SU-DHL-6 (cell line): ENCODE results near the gene MTPN.

Source experiments
- H2AFZ ChIP-seq: fragments of 200-600 bp; sonication (generic); 2 replicates; pipeline ENCODE4 v1.6.1; 2014; ENCODE audit warnings: low read depth, mild to moderate bottlenecking, moderate library complexity, mixed read lengths, antibody characterized with exemption, low read length; ENCODE audit not compliant: severe bottlenecking
- H3F3A ChIP-seq: fragments of 200-600 bp; shearing (Covaris generic); 2 replicates; pipeline ENCODE4 v1.6.0; 2016; ENCODE audit warnings: antibody characterized with exemption, mild to moderate bottlenecking; ENCODE audit not compliant: insufficient read depth
- H3K27ac ChIP-seq: fragments of 200-600 bp; sonication (generic); 2 replicates; pipeline ENCODE4 v1.5.1; 2016; ENCODE audit warnings: low read depth, mild to moderate bottlenecking, low read length, moderate library complexity, mixed read lengths
- H3K27me3 ChIP-seq: fragments of 200-600 bp; sonication (generic), shearing (Covaris generic); 2 replicates; pipeline ENCODE4 v1.6.0; 2014; ENCODE audit warnings: mild to moderate bottlenecking, low read length
- H3K36me3 ChIP-seq: fragments of 200-600 bp; sonication (generic); 2 replicates; pipeline ENCODE4 v1.6.1; 2014; ENCODE audit warnings: mild to moderate bottlenecking, low read length, mixed read lengths
- H3K4me2 ChIP-seq: fragments of 300-600, 200-600 bp; shearing (Covaris generic), sonication (generic); 2 replicates; pipeline ENCODE4 v1.6.0; 2014; ENCODE audit warnings: low read length, low read depth, mild to moderate bottlenecking; ENCODE audit not compliant: poor library complexity, severe bottlenecking
- H3K4me3 ChIP-seq: fragments of 200-600 bp; sonication (generic); 2 replicates; pipeline ENCODE4 v1.5.1; 2014; ENCODE audit warnings: antibody characterized with exemption, low read length, mild to moderate bottlenecking, mixed read lengths; ENCODE audit not compliant: insufficient read depth, poor library complexity, severe bottlenecking
- H3K79me2 ChIP-seq: fragments of 200-600 bp; sonication (generic); 2 replicates; pipeline ENCODE4 v1.6.1; 2014; ENCODE audit warnings: mild to moderate bottlenecking, low read length, moderate library complexity; ENCODE audit not compliant: insufficient read depth
- H3K9ac ChIP-seq: fragments of 200-600 bp; sonication (generic); 2 replicates; pipeline ENCODE4 v1.7.0; 2014; ENCODE audit warnings: mild to moderate bottlenecking, low read length
- H3K9me2 ChIP-seq: fragments of 200-600 bp; sonication (generic); replicated peaks from 2 replicates; pipeline ENCODE4 v1.6.1; 2014; ENCODE audit warnings: low read length; ENCODE audit not compliant: insufficient read depth
- H3K9me3 ChIP-seq: fragments of 200-600 bp; sonication (generic); 2 replicates; pipeline ENCODE4 v1.6.1; 2014; ENCODE audit warnings: low read length, mixed read lengths; ENCODE audit not compliant: insufficient read depth
- H4K20me1 ChIP-seq: fragments of 200-600 bp; sonication (generic); 2 replicates; pipeline ENCODE4 v1.6.1; 2014; ENCODE audit warnings: low read depth, mild to moderate bottlenecking, antibody characterized with exemption, low read length, moderate library complexity, mixed read lengths
- CTCF ChIP-seq: fragments of 200-600 bp; sonication (generic); IDR thresholded peaks from one replicate; pipeline ENCODE4 v1.5.1; 2017; ENCODE audit warnings: antibody characterized with exemption, mild to moderate bottlenecking, low read length, moderate library complexity; ENCODE audit not compliant: insufficient read depth, poor library complexity, severe bottlenecking
- EZH2phosphoT487 ChIP-seq: fragments of 200-600 bp; sonication (generic), shearing (Covaris generic); conservative IDR thresholded peaks from 2 replicates; pipeline ENCODE4 v1.6.1; 2018; ENCODE audit warnings: mild to moderate bottlenecking, antibody characterized with exemption, low read length, moderate library complexity, mixed read lengths

MTPN gene

GRCh38 chr7:135991906-135992305 is 14.7 kb upstream of the MTPN start:
- H3K9me2 ChIP-seq: no peaks in the 10 kb centered on the region
- no peak overlapping the region for H2AFZ ChIP-seq

DNA sequence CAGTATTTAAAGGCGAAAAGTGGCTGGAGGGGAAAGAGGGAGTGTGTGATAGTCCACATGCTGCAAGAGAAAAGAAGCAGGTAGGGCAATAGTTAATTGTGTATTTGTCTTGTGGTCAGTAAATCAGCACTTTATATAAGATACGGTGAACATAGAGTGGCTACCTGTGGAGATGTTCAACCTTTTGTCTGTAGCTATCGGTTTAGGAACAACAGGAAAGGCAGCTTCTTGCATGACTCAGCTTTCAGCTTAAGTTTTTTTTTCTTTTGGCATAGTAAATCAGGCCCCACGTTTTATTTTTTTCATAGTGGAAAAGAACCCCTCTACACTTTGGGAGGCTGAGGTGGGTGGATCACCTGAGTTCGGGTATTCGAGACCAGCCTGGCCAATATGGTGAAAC is 14.2 kb upstream of the MTPN start:
- Histone ChIP-seq H3K9me2 (no peaks in the 10 kb centered on the region), H3K9ac (no peak overlapping the region), H2AFZ (no peak overlapping the region), H3K4me2 (no peak overlapping the region), H3K27me3 (no peaks in the 10 kb centered on the region), H3K9me3 (no peaks in the 10 kb centered on the region), H4K20me1 (no peaks in the 10 kb centered on the region), H3K79me2 (no peaks in the 10 kb centered on the region), H3K27ac (no peak overlapping the region), H3F3A (no peaks in the 10 kb centered on the region), H3K4me3 (no peak overlapping the region), H3K36me3 (no peaks in the 10 kb centered on the region)
- TF ChIP-seq CTCF (no peak), EZH2phosphoT487 (no peak)

More at GRCh38 chr7:135991906-135992305, 14.7 kb upstream of the MTPN start:
- Histone ChIP-seq H3K27me3 (no peaks in the 10 kb centered on the region), H3K9ac (no peak overlapping the region), H3K79me2 (no peaks in the 10 kb centered on the region), H4K20me1 (no peaks in the 10 kb centered on the region), H3F3A (no peaks in the 10 kb centered on the region), H3K36me3 (no peaks in the 10 kb centered on the region), H3K9me3 (no peaks in the 10 kb centered on the region), H3K27ac (no peak overlapping the region), H3K4me3 (no peak overlapping the region), H3K4me2 (no peak overlapping the region)
- TF ChIP-seq CTCF (no peak), EZH2phosphoT487 (no peak)

GRCh38 chr7:135990258-135990657 is 13.1 kb upstream of the MTPN start:
- H3K36me3 ChIP-seq: no peaks in the 10 kb centered on the region
- H3K9ac ChIP-seq: no peak overlapping the region
- H3K4me2 ChIP-seq: no peak overlapping the region
- no peaks in the 10 kb centered on the region for H3K9me3 ChIP-seq
- H3F3A ChIP-seq: no peaks in the 10 kb centered on the region
- H3K79me2 ChIP-seq: no peaks in the 10 kb centered on the region
- no peak for TF ChIP-seq CTCF
- no peak for TF ChIP-seq EZH2phosphoT487
- H3K4me3 ChIP-seq: no peak overlapping the region
- no peaks in the 10 kb centered on the region for H3K27me3 ChIP-seq
- no peaks in the 10 kb centered on the region for H4K20me1 ChIP-seq
- no peak overlapping the region for H2AFZ ChIP-seq
- no peaks in the 10 kb centered on the region for H3K9me2 ChIP-seq
- H3K27ac ChIP-seq: no peak overlapping the region
